Measurements from ENCODE around the gene TUBA3E.
"Not testable (repeated sequence)": the region's sequence is repeated elsewhere in the genome, so short reads cannot be mapped to it uniquely, and the experiment has no call there.

The TUBA3E gene

GRCh38 chr2:130198343-130198742, at the start of gene TUBA3E:
Gene TUBA3E (minus strand): TSS chr2:130198439. CDS start chr2:130198360, 79 bp downstream.
- DNase-seq: no peak

- DNase-seq: no peak
Observed at GRCh38 chr2:130246430-130246829, 48.2 kb upstream of the TUBA3E start.

GRCh38 chr2:130245976-130246375, 47.7 kb upstream of the TUBA3E start:
- DNase-seq: no peak

- no peak for DNase-seq
Observed at GRCh38 chr2:130243359-130243758, 45.1 kb upstream of the TUBA3E start.

GRCh38 chr2:130241041-130241707, 42.9 kb upstream of the TUBA3E start:
- DNase-seq: no peak

GRCh38 chr2:130239581-130239980, 41.3 kb upstream of the TUBA3E start:
- not testable (repeated sequence) for DNase-seq

GRCh38 chr2:130233066-130233465, 34.8 kb upstream of the TUBA3E start:
- not testable (repeated sequence) for DNase-seq

- DNase-seq: no peak
Observed at GRCh38 chr2:130231656-130232055, 33.4 kb upstream of the TUBA3E start.

GRCh38 chr2:130230907-130231306, 32.7 kb upstream of the TUBA3E start:
- not testable (repeated sequence) for DNase-seq

GRCh38 chr2:130230376-130230775, 32.1 kb upstream of the TUBA3E start:
- not testable (repeated sequence) for DNase-seq

GRCh38 chr2:130229161-130229510, 30.9 kb upstream of the TUBA3E start:
- not testable (repeated sequence) for DNase-seq

- not testable (repeated sequence) for DNase-seq
Observed at GRCh38 chr2:130228467-130229160, 30.4 kb upstream of the TUBA3E start.

GRCh38 chr2:130228005-130228404, 29.8 kb upstream of the TUBA3E start:
- not testable (repeated sequence) for DNase-seq

GRCh38 chr2:130222523-130222922, 24.3 kb upstream of the TUBA3E start:
- not testable (repeated sequence) for DNase-seq

- DNase-seq: not testable (repeated sequence)
Observed at GRCh38 chr2:130220505-130220904, 22.3 kb upstream of the TUBA3E start.

- DNase-seq: not testable (repeated sequence)
Observed at GRCh38 chr2:130219147-130219546, 20.9 kb upstream of the TUBA3E start.

- not testable (repeated sequence) for DNase-seq
Observed at GRCh38 chr2:130207051-130207450, 8.8 kb upstream of the TUBA3E start.

GRCh38 chr2:130203150-130203549, 4.9 kb upstream of the TUBA3E start:
- DNase-seq: not testable (repeated sequence)

GRCh38 chr2:130202518-130202917, 4.3 kb upstream of the TUBA3E start:
- DNase-seq: not testable (repeated sequence)

- not testable (repeated sequence) for DNase-seq
Observed at GRCh38 chr2:130196052-130196451, 2.2 kb downstream of the TUBA3E start.

GRCh38 chr2:130195089-130195635, 3.1 kb downstream of the TUBA3E start:
- not testable (repeated sequence) for DNase-seq

GRCh38 chr2:130193824-130194223, 4.4 kb downstream of the TUBA3E start:
- DNase-seq: not testable (repeated sequence)

- not testable (repeated sequence) for DNase-seq
Observed at GRCh38 chr2:130192451-130192850, 5.8 kb downstream of the TUBA3E start.

GRCh38 chr2:130191319-130191718, 6.9 kb downstream of the TUBA3E start:
- DNase-seq: not testable (repeated sequence)
